ENCODE data around the gene MDM1. TPM values are rescaled to one million over a fixed set of nuclear protein-coding genes. Genes with fewer than 3 reads are reported as not detected.

The MDM1 gene
- total RNA-seq, 2 experiments from 2014 or later: 26.2 to 30.8 TPM

DNA sequence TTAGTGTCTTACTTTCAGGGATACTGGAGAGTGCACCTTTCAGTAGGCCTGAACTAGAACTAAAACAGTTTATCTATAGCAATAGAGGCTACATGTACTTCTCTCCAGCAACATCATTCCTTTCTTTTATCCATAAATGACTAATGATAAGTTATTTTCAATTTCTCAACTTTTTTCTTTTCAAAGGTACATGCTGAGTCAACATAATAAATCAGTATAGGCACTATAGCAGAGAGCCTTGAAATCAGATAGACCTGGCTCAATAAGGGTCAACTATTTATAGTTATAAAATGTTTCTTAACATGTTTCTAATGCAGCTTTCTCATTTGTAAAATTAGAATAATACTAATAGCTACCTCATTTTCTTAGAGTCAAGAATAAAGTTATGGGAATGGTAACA, 84.4 kb downstream of the MDM1 start:
- H3K36me3 ChIP-seq (ENCODE audit: insufficient read depth, low read length): no peaks in the 10 kb centered on the region
- H3K9me2 ChIP-seq (ENCODE audit: insufficient read depth, low read length): no peaks in the 10 kb centered on the region
- H4K20me1 ChIP-seq (ENCODE audit: insufficient read depth, low read length): no peaks in the 10 kb centered on the region
- ChIA-PET CTCF (ENCODE audit: unreplicated experiment) (no interaction called here), POLR2A (interaction anchor here (0.8 kb wide), 1 partner anchor 74 kb away, joined by 3 read pairs; no protein-coding TSS in a partner anchor)
- intact Hi-C loops (cut with micrococcal nuclease; ENCODE audit: unreplicated experiment): no loop called here
- no peak overlapping the region for H3K27ac ChIP-seq (ENCODE audit: low read depth, low read length, poor library complexity, severe bottlenecking)
- H3K9me3 ChIP-seq (ENCODE audit: low read length): peaks cover 7% of the 10 kb centered on the region; the same call in 1 of the 2 replicates
- H2AFZ ChIP-seq (ENCODE audit: low read length): no peak overlapping the region
- BruUV-seq (replicated peaks): no TSS peak
- no peak for DNase-seq (ENCODE audit: low spot score)
- no peak for TF ChIP-seq EZH2phosphoT487 (IDR thresholded peaks at IDR 0.05; ENCODE audit: borderline replicate concordance, low read depth, low read length)
- no peak for TF ChIP-seq CTCF (conservative IDR thresholded peaks at IDR 0.05; ENCODE audit: low read length)
- no peak overlapping the region for H3K4me2 ChIP-seq (ENCODE audit: low read length)
- H3K79me2 ChIP-seq (ENCODE audit: insufficient read depth, low read depth, low read length): no peaks in the 10 kb centered on the region
- no peak overlapping the region for H3K4me3 ChIP-seq (ENCODE audit: low read depth, low read length, poor library complexity, severe bottlenecking)
- no peaks in the 10 kb centered on the region for H3K4me1 ChIP-seq (ENCODE audit: insufficient read depth, low read length, poor library complexity, severe bottlenecking)

DNA sequence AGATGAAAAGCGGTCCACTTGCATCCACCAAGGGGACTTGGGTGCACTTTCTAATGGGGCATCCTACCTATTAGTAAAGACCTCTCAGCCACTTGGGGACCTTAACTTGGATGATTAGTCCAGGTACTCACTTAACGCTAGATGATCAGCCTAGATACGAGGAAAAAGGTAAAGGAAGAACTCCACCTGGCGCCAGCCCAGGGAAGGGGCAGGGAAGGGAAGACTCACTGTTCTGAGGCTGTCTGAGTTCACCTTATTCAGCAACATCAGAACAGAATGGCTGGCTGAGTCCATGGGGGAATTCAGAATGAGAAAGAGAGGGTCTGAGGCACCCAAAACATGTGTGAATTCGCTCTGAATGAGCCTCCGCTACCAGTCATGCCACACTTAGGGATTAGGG, 85.8 kb downstream of the MDM1 start:
- peaks cover 7% of the 10 kb centered on the region; the same call in 1 of the 2 replicates for H3K9me3 ChIP-seq (ENCODE audit: low read length)
- no TSS peak for BruUV-seq (replicated peaks)
- no peaks in the 10 kb centered on the region for H3K36me3 ChIP-seq (ENCODE audit: insufficient read depth, low read length)
- POLR2A ChIA-PET: interaction anchor here (0.5 kb wide), 1 partner anchor 45 kb away, joined by 4 read pairs; no protein-coding TSS in a partner anchor
- H3K79me2 ChIP-seq (ENCODE audit: insufficient read depth, low read depth, low read length): no peaks in the 10 kb centered on the region
- H3K27ac ChIP-seq (ENCODE audit: low read depth, low read length, poor library complexity, severe bottlenecking): no peak overlapping the region
- TF ChIP-seq EZH2phosphoT487 (IDR thresholded peaks at IDR 0.05; ENCODE audit: borderline replicate concordance, low read depth, low read length): no peak
- no peak for TF ChIP-seq CTCF (conservative IDR thresholded peaks at IDR 0.05; ENCODE audit: low read length)
- no peaks in the 10 kb centered on the region for H4K20me1 ChIP-seq (ENCODE audit: insufficient read depth, low read length)
- CTCF ChIA-PET (ENCODE audit: unreplicated experiment): no interaction called here
- H3K4me3 ChIP-seq (ENCODE audit: low read depth, low read length, poor library complexity, severe bottlenecking): no peak overlapping the region
- no peaks in the 10 kb centered on the region for H3K9me2 ChIP-seq (ENCODE audit: insufficient read depth, low read length)
- no peak for DNase-seq (ENCODE audit: low spot score)
- intact Hi-C loops (cut with micrococcal nuclease; ENCODE audit: unreplicated experiment): no loop called here
- H3K4me1 ChIP-seq (ENCODE audit: insufficient read depth, low read length, poor library complexity, severe bottlenecking): peaks cover 2% of the 10 kb centered on the region
- H3K4me2 ChIP-seq (ENCODE audit: low read length): no peak overlapping the region
- H2AFZ ChIP-seq (ENCODE audit: low read length): no peak overlapping the region

- BruUV-seq (replicated peaks): no TSS peak
- no peak overlapping the region for H3K4me2 ChIP-seq (ENCODE audit: low read length)
- peaks cover 11% of the 10 kb centered on the region for H3K4me1 ChIP-seq (ENCODE audit: insufficient read depth, low read length, poor library complexity, severe bottlenecking)
- ChIA-PET CTCF (ENCODE audit: unreplicated experiment) (no interaction called here), POLR2A (interaction anchor here (0.6 kb wide), 1 partner anchor 917 kb away, joined by 6 read pairs; no protein-coding TSS in a partner anchor)
- no peaks in the 10 kb centered on the region for H4K20me1 ChIP-seq (ENCODE audit: insufficient read depth, low read length)
- no peaks in the 10 kb centered on the region for H3K9me2 ChIP-seq (ENCODE audit: insufficient read depth, low read length)
- no peaks in the 10 kb centered on the region for H3K79me2 ChIP-seq (ENCODE audit: insufficient read depth, low read depth, low read length)
- no peak for DNase-seq (ENCODE audit: low spot score)
- TF ChIP-seq CTCF (conservative IDR thresholded peaks at IDR 0.05; ENCODE audit: low read length) (no peak), EZH2phosphoT487 (IDR thresholded peaks at IDR 0.05; ENCODE audit: borderline replicate concordance, low read depth, low read length) (no peak)
- no peaks in the 10 kb centered on the region for H3K36me3 ChIP-seq (ENCODE audit: insufficient read depth, low read length)
- H2AFZ ChIP-seq (ENCODE audit: low read length): no peak overlapping the region
- intact Hi-C loops (cut with micrococcal nuclease; ENCODE audit: unreplicated experiment): no loop called here
- no peak overlapping the region for H3K4me3 ChIP-seq (ENCODE audit: low read depth, low read length, poor library complexity, severe bottlenecking)
- no peak overlapping the region for H3K27ac ChIP-seq (ENCODE audit: low read depth, low read length, poor library complexity, severe bottlenecking)
- peaks cover 7% of the 10 kb centered on the region; the same call in 1 of the 2 replicates for H3K9me3 ChIP-seq (ENCODE audit: low read length)
Measured at GRCh38 chr12:68245180-68246021, 86.8 kb downstream of the MDM1 start.
